ENCODE results near the gene COMMD7.
A peak's percentile ranks its signal among the peaks of the same experiment; 100 is the strongest.

Gene COMMD7

DNA sequence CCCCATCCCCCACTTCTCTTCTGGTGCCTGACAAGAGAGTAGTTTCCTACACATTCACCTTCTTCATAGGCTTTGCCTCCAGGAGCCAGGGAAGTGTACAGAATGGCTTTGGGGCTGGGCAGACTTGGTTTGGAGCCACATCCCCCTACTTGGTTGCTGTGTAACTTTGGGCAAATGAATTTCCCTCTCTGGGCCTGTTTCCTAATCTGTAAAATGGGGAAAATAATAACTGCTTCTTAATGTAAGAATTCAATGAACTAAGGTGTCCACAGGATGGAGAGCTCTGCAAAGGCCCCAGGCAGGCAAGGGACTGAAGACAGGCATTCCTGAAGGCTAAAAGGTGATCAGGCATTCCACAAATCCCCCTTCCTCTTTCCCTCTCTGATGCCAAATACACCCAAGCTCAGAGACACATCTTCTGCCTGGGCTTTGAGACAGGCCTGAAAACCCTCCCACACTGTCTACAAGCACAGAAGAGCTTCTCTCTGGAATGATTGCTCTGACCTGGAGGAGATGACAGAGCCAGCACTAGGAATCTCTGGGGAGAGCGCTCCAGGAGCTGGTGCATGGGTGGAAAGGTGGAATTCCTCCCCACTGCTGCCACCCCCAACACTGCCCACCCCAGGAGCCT, 62.6 kb downstream of the COMMD7 start:
- no peak for TF ChIP-seq POLR2AphosphoS5 (IDR thresholded peaks at IDR 0.05; ENCODE audit: low read depth, low read length)
- TF ChIP-seq POU2F2 (IDR thresholded peaks at IDR 0.05; ENCODE audit: low read depth, low read length): no peak
- TF ChIP-seq TAF1 (IDR thresholded peaks at IDR 0.05; ENCODE audit: low read depth, low read length): no peak
- no peak for TF ChIP-seq POLR2A (IDR thresholded peaks at IDR 0.05; ENCODE audit: low read depth, low read length)
- no peak for DNase-seq (ENCODE audit: insufficient read length, low spot score)
- FAIRE-seq: no peak

DNA sequence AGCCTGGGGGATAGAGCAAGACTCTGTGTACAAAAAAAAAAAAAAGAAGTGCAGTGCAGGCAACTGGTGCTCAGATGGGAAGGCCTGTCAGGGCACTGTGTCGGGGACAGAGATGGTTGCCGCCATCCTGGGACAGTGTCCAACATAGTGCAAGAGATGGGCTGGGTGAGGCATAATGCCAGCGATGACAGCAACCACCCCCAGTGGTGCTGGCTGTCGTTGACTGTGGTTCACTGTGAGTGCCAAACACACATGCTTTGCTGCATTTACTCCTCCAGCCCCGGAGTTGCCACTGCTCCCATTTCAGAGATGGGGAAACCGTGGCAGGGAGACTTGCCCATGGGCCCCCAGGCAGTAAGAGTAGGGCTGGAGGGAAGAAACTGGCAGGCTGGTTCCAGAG, 64.3 kb downstream of the COMMD7 start:
- TF ChIP-seq POLR2AphosphoS5 (IDR thresholded peaks at IDR 0.05; ENCODE audit: low read depth, low read length) (no peak), SPI1 (IDR thresholded peaks at IDR 0.05; ENCODE audit: low read depth, low read length) (no peak), POU2F2 (IDR thresholded peaks at IDR 0.05; ENCODE audit: low read depth, low read length) (no peak), PAX5 (IDR thresholded peaks at IDR 0.05; ENCODE audit: insufficient read depth, low read length, severe bottlenecking) (no peak), POLR2A (IDR thresholded peaks at IDR 0.05; ENCODE audit: low read depth, low read length) (no peak), TAF1 (IDR thresholded peaks at IDR 0.05; ENCODE audit: low read depth, low read length) (no peak)
- FAIRE-seq (no peak), DNase-seq (ENCODE audit: insufficient read length, low spot score) (no peak)

DNA sequence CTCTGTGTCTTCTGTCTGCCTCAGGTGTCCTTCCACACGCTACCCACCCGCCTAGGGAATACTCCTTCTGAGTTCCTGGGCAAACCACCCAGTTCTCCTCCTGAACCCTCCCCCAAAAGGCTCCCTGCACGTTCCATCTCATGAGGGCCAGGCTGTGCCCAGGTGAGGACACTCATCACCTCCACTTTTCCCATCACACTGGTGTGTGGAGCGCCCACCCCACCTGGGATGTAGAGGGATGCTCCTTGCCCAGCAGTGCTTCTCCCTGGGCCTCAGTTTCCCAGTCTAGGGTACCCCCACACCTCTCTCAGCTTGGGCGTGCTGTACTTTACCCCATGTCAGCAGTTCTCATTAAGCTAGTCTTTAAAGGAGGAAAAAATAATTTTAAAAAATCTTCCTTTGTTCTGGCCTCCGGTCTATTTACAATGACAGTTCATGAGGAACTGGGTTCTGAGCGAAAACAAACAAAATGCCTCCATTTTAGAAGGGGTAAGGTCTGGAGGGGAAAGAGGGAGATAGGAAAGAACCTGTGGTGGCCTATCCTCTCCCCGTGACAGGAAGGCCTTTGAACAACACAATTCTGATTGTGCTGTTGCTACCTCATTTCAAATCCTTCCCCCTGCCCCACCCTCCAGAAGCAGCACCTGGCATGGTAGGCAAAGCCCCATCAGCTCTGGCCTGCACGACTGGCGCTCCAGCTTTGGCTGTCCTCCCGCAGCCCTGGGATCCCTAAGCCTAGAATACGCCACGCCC, 67.9 kb downstream of the COMMD7 start:
- TF ChIP-seq PAX5 (IDR thresholded peaks at IDR 0.05; ENCODE audit: insufficient read depth, low read length, severe bottlenecking) (no peak), POLR2AphosphoS5 (IDR thresholded peaks at IDR 0.05; ENCODE audit: low read depth, low read length) (no peak), SPI1 (IDR thresholded peaks at IDR 0.05; ENCODE audit: low read depth, low read length) (no peak), POU2F2 (IDR thresholded peaks at IDR 0.05; ENCODE audit: low read depth, low read length) (no peak), TAF1 (IDR thresholded peaks at IDR 0.05; ENCODE audit: low read depth, low read length) (no peak), POLR2A (IDR thresholded peaks at IDR 0.05; ENCODE audit: low read depth, low read length) (no peak)
- FAIRE-seq (no peak), DNase-seq (ENCODE audit: insufficient read length, low spot score) (no peak)

DNA sequence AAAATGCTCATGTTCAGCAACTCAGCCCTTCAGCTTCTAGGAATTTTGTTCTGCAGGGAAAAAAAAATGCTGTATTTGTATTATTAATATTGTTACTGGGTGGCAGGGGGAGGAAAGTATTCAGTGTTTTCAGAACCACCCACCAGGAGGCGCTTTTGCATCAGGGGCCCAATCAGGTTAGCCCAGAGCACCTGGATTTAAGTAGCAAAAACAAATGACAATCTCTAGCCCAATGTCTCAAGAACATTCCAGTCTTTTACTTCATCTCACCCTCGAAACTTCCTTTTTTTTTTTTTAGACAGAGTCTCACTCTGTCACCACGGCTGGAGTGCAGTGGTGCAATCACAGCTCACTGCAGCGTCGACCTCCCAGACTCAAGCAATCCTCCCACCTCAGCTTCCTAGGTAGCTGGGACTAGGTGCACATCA, 68.9 kb downstream of the COMMD7 start:
- no peak for TF ChIP-seq SPI1 (IDR thresholded peaks at IDR 0.05; ENCODE audit: low read depth, low read length)
- no peak for TF ChIP-seq POLR2A (IDR thresholded peaks at IDR 0.05; ENCODE audit: low read depth, low read length)
- no peak for TF ChIP-seq PAX5 (IDR thresholded peaks at IDR 0.05; ENCODE audit: insufficient read depth, low read length, severe bottlenecking)
- no peak for TF ChIP-seq TAF1 (IDR thresholded peaks at IDR 0.05; ENCODE audit: low read depth, low read length)
- TF ChIP-seq POU2F2 (IDR thresholded peaks at IDR 0.05; ENCODE audit: low read depth, low read length): no peak
- no peak for TF ChIP-seq POLR2AphosphoS5 (IDR thresholded peaks at IDR 0.05; ENCODE audit: low read depth, low read length)
- no peak for FAIRE-seq
- DNase-seq (ENCODE audit: insufficient read length, low spot score): peak; percentile 65

DNA sequence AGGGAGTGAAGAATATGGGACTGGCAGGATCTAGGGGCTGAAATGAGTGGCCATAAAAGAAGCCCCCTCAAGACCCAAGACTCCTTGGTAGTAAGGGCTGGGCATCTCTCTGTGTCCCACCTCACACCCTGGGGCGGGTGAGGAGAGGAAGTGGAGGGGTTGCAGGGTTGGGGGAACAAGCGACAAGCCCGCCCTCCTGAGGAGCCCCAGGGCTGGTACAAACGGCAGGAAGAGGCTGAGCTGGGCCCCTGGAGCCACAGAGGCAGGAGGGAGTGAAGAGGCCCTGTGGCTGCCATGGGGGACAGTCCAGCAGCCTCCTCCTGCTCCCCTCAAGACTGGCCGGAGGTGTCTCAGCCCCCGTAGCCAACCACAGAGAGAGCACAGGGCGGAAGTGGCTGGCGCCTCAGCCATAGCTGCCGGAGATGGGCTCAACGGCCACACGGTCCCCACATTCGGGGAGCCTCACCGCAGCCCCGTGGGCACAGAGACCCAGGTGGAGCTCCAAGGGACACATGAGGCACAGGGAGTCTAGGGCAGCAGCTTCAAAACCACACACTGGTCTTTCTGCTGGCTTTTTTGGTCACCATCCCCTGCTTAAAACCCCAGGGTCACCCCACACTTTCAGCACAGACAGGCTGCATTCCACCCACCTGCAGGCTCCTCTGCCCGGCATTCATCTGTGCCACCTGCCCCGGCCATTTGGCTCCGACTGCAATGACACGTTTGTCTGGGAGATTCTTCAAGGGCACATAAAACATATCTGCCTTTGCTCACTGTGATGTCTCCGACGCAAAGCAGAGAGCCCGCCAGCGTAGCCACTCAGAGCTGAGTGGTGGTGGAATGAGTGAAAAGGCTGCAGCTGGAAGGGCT, 70.0 kb downstream of the COMMD7 start:
- FAIRE-seq (peak; percentile 80), DNase-seq (ENCODE audit: insufficient read length, low spot score) (peak; percentile 59)
- peak; percentile 63 for TF ChIP-seq SPI1 (IDR thresholded peaks at IDR 0.05; ENCODE audit: low read depth, low read length)
- TF ChIP-seq POLR2A (IDR thresholded peaks at IDR 0.05; ENCODE audit: low read depth, low read length): no peak

DNA sequence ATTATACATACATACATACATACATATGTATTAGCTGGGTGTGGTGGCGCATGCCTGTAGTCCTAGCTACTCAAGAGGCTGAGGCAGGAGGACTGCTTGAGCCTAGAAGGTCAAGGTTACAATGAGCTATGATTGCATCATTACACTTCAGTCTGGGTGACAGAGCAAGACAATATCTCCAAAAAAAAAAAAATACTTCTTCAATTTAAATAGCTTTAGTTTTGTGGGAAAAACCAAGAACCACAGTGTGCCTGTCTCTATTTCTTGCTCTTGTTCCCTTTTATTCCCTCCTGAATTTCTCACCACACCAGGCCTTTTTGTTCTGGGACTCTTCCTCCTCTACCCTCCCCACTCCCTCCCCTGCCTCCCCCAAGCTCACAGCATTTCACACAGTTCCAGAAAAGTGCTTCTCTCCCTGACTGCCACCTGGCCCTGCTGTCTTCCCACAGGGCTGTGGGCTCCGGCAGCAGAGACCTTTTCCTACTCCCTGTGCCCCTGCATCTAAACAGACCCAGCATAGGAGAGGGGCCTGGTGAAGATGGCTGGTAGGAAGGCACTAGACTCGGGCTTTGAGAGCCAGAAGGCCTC, 70.8 kb downstream of the COMMD7 start:
- FAIRE-seq (no peak), DNase-seq (ENCODE audit: insufficient read length, low spot score) (no peak)

DNA sequence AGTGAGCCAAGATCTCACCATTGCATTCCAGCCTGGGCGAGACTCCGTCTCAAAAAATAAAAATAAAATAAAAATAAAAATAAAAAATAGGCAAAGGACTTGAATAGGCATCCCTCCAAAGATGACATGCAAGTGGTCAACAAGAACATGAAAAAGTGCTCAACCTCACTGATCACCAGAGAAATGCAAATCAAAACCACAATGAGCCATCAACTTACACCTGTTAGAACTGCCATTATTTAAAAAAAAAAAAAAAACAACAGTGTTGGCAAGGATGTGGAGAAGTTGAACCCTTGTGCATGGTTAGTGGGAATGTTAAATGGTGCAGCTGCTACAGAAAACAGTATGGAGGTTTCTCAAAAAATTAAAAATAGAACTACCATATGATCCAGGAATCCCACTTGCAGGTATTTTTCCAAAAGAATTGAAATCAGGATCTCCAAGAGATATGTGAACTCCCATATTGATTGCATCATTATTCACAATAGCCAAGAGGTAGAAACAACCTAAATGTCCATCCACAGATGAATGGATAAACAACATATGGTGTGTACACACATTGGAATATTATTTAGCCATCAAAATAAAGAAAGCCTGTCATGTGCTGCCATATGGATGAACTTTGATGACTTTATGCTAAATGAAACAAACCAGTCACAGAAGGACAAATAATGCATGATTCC, 72.4 kb downstream of the COMMD7 start:
- no peak for FAIRE-seq
- no peak for DNase-seq (ENCODE audit: insufficient read length, low spot score)
- TF ChIP-seq POU2F2 (IDR thresholded peaks at IDR 0.05; ENCODE audit: low read depth, low read length): 0 out of 2 replicates have a peak, but pooled peaks have one; percentile 56
- TF ChIP-seq PAX5 (IDR thresholded peaks at IDR 0.05; ENCODE audit: insufficient read depth, low read length, severe bottlenecking): no peak

More for the DNA sequence above, 70.8 kb downstream of the COMMD7 start:
- TF ChIP-seq POU2F2 (IDR thresholded peaks at IDR 0.05; ENCODE audit: low read depth, low read length) (no peak), POLR2AphosphoS5 (IDR thresholded peaks at IDR 0.05; ENCODE audit: low read depth, low read length) (no peak), POLR2A (IDR thresholded peaks at IDR 0.05; ENCODE audit: low read depth, low read length) (no peak), TAF1 (IDR thresholded peaks at IDR 0.05; ENCODE audit: low read depth, low read length) (no peak), PAX5 (IDR thresholded peaks at IDR 0.05; ENCODE audit: insufficient read depth, low read length, severe bottlenecking) (no peak), SPI1 (IDR thresholded peaks at IDR 0.05; ENCODE audit: low read depth, low read length) (no peak)

DNA sequence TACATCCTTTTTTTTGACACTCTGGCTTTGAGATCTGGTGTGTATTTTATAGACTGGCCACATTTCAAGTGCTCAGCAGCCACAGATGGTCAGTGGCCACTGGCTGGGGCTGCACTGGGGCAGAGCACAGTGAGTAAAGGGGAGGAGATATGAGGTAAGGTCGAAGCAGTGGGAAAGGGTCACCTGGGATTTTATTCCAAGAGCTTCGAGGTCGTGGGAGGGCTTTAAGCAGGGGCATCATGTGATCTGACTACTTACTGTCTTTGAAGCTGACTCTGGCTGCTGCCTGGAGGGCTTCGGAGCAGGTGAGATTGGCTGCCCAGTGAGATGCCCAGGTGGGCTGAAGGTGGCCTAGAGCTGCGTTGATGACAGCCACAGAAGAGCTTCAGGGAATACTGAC, 76.2 kb downstream of the COMMD7 start:
- no peak for DNase-seq (ENCODE audit: insufficient read length, low spot score)
- no peak for FAIRE-seq
- TF ChIP-seq SPI1 (IDR thresholded peaks at IDR 0.05; ENCODE audit: low read depth, low read length): no peak
- no peak for TF ChIP-seq POU2F2 (IDR thresholded peaks at IDR 0.05; ENCODE audit: low read depth, low read length)
- TF ChIP-seq PAX5 (IDR thresholded peaks at IDR 0.05; ENCODE audit: insufficient read depth, low read length, severe bottlenecking): no peak
- no peak for TF ChIP-seq POLR2AphosphoS5 (IDR thresholded peaks at IDR 0.05; ENCODE audit: low read depth, low read length)
- TF ChIP-seq TAF1 (IDR thresholded peaks at IDR 0.05; ENCODE audit: low read depth, low read length): no peak
- TF ChIP-seq POLR2A (IDR thresholded peaks at IDR 0.05; ENCODE audit: low read depth, low read length): no peak

Data from GM12891 (cell line).